HG03097 (cell line): Measurements from ENCODE around the gene MOGAT1.
"Not testable (repeated sequence)": the region's sequence is repeated elsewhere in the genome, so short reads cannot be mapped to it uniquely, and the experiment has no call there.

Experiments used
- ATAC-seq: cut with Tn5 transposase; IDR thresholded peaks from one replicate; pipeline ENCODE4 v1.9.1; 2021; ENCODE audit not compliant: unreplicated experiment, low FRiP score

Gene MOGAT1

DNA sequence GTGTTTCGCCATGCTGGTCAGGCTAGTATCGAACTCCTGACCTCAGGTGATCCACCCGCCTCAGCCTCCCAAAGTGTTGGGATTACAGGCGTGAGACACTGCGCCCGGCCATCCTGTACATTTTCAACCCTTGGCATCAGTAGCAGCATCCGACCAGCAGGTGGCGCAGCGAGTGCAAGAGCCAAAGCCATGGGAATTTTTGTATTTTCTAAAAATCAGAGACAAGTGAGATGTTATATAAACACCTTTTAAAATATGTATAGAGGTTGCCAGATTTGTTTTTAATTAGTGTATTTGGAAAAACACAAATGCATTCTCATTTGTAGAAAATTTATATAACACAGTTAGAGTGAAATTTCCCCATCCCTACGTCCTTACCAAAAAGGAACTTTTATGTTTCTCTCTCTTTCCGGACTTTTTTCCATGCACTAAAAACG, 36.8 kb downstream of the MOGAT1 start:
- no peak for ATAC-seq

DNA sequence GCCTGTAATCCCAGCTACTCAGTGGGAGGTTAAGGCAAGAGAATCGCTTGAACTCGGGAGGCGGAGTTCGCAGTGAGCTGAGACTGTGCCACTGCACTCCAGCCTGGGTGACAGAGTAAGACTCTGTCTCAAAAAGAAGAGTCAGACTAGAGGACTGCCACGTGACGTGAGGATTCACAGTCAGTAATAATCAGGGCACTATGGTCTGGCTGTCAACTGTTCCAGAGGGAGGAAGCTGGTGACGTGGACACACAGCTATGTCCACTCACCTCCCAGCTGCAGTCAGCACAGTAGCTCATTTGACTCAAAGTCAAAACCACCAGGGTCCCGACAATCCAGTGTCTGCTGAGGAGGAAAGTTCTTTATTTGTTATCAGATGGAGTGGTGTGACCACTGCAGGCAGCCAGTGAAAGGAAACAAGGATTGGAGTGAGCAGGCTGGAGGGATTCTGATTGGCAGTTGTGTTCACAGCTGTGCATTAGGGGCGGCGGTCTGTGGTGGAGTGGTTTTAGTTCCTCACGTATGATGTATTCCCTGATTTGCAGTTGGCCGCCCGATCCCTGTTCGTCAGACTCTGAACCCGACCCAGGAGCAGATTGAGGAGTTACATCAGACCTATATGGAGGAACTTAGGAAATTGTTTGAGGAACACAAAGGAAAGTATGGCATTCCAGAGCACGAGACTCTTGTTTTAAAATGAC, 37.9 kb downstream of the MOGAT1 start:
- ATAC-seq = peak; percentile 53

DNA sequence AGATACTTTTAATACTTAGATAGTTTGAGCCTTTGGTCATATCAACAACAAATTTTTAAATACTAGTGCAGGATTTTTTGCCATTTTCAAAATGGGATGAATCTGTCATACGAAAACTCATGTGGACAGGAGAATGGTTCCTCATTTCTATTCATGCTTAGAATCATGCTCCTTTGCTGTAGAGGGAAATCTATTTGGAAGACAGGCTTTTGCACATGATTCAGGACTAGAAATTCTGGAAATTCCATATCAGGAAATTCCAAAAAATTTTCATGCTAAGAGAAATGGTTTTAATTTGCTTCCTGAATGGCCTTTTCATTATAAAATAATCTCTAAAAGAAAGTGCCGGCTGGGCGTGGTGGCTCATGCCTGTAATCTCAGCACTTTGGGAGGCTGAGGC, 39.3 kb downstream of the MOGAT1 start:
- no peak for ATAC-seq

DNA sequence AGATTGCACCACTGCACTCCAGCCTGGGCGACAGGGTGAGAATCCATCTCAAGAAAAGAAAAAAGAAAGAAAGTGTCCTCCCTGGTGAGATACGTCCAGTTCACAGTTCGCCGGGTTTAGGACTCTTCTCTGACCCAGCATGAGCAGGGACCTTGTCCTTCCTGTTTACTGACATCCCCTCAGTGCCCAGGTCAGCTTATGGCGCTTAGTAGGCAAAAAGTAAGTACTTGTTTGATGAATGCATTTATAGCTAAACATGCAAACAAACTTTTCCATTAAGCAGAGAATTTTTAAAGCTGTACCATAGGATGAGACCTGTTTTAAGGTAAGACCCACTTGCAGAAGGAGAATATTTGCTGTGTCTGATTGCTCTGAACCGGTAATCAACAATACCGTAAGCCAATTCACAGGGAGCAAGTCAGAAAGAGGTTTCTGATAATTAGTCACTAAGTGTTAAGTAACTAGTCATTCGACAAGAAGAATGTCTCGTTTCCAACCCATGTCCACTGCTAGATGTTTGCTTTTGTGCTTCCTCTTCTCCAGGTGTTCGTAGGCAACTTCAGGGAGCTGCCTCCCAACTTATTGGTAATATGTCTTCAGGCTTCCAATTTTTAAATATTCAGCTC, 40.0 kb downstream of the MOGAT1 start:
- ATAC-seq = no peak

DNA sequence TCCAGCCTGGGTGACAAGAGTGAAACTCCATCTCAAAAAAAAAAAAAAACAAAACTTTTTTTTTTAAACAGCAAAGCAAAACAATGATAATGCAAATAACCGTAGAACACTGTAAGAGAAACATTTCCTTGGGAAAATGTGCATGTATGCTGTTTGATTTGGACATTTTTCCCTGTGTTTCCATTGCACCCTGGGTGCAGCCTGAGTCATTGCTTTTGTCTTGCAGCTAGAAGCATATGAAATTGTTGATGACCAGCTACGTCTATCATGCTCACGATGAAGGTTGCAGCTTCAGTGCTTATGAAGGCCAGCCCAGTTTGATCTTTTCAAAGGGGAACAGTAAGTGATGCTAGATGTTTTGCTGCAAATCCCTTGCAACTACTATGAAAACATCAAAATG, 41.5 kb downstream of the MOGAT1 start:
- ATAC-seq = no peak

DNA sequence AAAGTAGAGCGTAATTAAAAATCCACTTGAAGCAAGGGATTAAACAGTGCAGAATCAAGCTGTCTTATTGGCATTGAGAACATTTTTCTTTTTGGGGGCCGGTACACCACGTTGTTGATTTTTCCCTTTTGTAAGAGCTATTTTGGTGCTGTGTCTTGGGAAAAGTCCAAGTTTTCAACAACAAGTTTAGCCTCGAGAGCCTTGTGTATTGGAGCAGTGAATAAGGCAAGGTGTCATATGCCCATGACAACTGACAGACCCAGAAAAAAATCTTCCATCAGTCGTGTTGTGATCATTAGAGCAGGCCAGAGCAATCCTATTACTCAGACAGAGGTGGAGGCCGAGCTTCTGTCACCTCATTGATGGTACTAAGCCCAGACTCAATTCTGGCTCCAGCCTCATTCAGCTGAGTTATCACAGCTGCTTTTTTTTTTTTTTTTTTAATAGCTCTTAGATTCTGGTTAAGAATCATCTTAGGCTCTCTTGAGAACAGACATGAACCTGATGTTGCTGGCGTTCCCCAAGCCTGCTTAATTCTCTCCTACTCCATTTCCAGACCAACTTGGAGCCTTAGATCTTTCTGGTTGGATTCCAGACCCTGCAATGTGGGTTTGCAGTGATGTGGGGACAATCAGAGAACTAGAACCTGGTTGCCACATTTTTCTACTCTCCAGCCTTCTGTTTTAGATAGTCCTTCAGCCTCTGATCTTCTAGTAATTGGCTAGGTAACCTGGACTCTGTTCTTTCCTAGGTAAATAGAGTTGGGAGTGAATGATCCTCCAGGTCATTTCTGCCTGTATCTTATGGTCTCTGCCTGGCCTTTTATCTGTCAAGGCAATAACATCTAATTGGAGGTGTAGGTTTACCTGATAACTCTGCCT, 43.1 kb downstream of the MOGAT1 start:
- no peak for ATAC-seq

DNA sequence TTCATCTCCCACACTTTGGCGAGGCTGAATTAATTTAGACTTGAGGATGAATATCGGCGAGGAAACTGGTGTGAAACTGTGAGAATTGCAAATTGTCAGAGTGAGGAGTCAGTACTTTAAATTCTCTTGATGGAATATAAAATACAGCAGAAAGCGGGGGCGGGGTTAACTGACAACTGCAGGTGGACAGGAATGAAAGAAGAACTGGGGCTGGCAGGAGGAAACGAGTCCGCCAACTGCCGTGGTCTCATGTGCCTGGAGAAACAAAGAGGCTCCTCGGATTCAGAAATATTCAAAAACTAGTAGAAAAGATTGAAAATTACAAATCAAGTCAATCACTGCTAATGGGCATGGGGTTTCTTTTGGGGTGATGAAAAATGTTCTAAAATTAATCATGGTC, 44.3 kb downstream of the MOGAT1 start:
- no peak for ATAC-seq

DNA sequence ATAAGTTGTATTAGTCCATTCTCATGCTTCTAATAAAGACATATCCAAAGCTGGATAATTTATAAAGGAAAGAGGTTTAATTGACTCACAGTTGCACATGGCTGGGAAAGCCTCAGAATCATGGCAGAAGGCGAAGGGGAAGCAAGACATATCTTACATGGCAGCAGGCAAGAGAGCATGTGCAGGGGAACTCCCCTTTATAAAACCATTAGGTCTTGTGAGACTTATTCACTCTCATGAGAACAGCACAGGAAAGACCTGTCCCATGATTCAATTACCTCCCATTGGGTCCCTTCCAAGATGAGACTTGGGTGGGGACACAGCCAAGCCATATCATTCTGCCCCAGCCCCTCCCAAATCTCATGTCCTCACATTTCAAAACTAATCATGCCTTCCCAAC, 48.3 kb downstream of the MOGAT1 start:
- not testable (repeated sequence) for ATAC-seq

DNA sequence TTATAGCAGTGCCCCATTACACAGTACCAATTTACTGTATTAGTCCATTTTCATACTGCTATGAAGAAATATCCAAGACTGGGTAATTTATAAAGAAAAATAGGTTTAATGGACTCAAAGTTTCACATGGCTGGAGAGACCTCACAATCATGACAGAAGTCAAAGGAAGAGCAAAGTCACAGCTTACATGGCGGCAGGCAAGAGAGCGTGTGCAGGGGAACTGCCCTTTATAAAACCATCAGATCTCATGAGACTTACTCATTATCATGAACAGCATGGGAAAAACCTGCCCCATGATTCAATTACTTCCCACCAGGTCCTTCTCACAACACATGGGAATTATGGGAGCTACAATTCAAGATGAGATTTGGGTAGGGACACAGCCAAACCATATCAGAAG, 50.1 kb downstream of the MOGAT1 start:
- not testable (repeated sequence) for ATAC-seq

DNA sequence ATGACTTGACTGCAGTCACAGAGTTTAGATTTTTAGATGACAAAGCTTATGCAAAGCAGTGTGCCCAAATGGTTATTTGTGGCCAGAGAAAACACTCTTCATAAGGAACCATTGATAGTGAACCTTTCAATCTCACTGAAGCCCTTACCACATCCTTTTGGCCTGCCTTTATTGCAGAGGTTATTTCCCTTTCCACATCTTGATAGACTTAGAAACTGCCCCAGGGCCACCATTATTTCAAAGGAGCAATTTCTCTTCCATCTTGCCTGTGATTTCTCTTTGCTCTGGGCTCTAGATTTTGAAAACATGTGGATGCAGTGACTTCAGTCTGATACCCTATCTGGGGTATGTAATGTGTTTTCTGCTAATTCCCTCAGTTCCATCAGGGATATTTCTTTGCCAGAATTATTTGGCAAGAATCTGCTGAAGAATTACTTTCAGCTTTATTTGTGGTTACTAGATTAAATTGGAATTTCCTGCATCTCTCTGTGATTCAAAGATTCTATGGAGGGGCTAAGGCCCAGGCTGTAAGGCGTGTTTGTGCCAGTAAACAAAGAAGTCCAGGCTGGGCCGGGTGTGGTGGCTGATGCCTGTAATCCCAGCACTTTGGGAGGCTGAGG, 51.0 kb downstream of the MOGAT1 start:
- peak; percentile 98 for ATAC-seq

DNA sequence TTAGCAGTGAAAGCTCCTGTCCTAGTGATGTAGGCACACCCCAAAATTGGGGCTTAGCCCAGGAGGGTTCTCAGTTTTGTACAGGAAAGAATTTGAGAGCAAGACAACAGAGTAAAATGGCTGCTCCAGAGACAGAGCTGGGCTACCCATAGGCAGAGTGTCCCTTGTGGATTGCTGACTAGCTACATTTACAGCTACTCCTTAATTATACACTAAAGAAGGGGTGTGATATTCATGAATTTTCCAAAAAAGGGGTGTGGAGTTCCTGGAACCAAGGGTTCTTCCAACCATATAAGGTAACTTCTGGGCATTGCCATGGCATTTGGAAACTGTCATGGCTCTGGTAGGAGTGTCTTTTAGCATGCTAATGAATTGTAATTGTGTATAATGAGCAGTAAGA, 52.8 kb downstream of the MOGAT1 start:
- ATAC-seq = no peak

DNA sequence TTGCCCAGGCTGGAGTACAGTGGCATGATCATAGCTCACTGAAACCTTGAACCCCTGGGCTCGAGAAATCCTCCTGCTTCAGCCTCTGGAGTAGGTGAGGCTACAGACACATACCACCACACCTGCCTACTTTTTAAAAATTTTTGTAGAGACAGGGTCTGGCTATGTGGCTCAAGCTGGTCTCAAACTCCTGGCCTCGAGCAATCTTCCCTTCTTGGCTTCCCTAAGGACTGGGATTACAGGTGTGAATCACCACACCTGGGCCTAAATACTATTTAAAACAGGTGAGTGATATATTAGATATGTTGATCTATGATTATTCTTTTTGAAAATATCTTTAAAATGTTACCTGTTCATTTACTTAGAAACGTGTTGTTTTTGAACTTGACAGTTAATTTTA, 57.2 kb downstream of the MOGAT1 start:
- ATAC-seq = no peak

DNA sequence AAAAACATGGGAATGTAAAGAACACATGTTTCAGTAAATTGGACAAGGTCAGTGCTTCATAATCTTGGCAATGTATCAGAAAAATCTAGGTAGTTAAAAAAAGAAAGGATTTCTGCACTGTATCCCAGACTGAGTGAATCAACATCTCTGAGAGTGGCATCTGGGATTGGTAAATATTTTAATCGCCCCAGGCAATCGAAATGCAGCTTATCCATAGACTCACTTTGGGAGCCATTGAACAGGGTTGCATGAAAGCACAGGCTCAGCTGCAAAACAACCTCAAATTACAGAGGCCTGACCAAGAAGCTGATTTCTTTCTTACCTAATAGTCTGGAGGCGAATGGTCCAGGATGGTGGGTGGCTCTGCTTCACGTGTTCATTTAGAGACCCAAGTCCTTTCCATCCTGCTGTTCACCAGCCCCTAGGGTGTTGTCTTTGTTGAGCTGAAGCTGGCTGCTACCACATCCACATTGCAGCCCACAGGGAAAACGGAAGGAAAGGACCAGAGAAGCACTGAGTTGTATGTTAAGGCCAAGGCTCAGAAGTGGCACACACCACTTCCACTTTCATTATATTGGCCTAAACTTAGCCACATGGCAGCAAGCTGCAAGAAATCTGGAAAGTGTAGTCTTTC, 59.0 kb downstream of the MOGAT1 start:
- ATAC-seq = no peak

DNA sequence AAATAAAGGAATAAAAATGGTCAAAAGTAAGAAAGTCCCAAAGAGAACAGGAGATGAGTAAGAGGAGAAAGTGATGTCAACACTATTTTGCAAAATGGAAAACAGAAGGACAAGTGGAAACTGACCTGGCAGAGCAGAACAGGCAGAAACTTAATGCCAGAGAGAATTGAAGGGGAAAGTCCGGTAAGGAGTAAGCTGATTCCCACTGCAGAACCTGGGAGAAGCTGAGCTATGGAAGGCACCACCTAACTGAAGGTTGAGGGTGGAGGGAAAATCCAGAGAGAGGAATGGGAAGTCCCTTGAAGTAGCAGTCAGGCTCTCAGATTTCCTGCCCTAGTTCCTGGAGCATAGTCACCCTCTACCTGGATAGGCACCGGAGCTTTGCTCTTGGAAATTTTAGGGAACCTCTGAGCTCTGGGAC, 59.8 kb downstream of the MOGAT1 start:
- ATAC-seq = no peak

DNA sequence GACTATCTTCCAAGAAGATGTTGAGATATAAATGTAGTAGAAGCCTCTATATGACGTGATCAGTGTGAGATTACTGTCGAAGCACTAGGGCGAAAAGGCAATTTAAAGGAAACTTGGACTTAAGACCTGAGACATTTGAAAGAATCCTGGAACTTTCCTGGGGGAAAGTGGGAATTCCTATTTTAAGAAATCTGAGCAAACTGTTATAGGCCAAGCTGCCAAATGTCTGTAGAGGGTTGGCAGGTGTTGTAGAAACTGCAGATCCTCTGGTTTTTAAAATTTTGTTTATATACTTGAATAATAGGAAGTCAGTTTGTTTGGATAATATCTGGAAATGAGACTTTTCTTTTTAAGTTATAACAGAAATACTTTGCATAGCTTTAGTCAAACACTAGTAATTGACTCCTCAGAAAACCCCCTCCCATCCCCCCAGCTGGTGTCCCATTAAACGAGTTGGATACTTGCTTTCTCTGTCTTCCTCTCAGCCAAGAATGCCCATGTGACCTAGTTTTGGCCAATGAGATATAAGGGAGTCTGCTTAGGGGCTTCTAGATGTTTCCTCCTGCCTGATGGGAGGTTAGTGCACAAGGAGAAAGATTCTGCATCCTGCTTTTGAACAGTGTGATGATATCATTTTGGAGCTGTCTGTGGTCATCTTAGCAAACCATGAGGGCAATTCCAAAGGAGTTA, 61.2 kb downstream of the MOGAT1 start:
- no peak for ATAC-seq

DNA sequence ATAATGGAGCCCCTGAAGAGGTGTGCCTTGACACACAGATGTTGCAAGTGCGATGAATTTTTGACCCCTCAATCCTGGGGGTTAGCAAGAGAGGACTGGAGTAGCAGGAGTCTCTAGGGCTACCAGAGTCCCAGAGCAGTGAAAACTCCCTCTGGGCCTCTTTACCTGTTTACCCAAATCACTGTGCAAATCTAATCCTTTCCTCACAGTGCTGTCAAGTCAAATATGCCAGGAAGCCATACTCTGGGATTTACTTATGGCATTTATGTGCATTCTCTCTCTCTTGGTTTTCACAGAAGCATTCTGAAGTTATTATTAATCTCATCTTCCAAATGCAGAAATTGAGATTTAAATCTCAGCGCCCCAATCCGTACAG, 62.0 kb downstream of the MOGAT1 start:
- ATAC-seq = no peak

DNA sequence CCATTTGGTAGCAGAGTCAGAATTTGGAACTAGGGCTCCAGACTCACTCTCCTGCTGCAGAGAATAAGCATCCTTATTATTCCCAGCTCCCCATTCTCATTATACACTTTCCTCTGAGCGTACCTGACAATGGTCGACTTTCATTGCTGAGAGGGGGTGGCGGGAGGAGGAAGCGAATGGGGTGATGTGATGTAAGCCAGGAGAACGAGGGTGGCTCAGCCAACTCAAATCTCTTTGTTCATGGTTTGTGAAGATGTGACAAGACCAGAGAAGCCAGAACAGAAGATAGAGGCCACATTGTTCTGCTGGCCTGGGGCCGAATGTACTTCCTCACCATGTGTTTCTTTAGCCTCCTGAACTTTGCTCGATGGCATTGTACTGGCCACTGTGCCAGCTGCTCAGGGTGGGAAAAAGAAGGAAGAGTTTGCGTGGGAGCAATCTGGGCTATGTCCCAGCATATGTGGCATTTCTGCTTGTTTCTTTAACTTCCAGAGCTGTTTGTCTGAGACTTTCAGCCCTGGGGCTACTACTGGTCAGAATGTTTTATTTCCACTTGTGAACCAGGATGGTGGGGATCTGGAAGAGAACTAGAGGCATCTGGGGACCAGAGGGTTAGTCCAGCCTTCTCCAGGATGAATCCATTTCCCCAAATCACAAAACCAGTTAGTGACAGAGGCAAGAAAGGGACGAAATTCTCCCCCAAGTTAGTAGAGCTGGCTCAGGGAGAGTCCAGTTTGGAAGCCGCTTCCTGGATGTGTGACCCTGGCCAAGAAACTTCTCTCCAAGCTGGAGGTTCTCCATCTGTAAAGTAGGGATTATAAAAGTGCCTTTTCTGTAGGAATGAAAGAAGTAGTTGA, 62.6 kb downstream of the MOGAT1 start:
- ATAC-seq = no peak

DNA sequence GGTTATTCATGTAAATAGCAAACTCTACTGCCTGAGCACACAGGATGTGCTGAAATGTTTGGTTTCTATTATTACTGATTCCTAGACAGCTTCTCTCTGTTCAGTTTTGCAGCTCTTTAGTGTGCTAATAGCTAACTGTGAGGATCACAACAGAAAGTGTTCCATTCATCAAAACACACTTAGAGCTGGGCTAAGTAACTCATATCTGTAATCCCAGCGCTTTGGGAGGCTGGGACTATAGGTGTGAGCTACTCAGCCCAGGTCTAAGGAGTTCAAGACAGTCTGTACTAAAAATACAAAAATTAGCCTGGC, 63.2 kb downstream of the MOGAT1 start:
- ATAC-seq = peak; percentile 73

DNA sequence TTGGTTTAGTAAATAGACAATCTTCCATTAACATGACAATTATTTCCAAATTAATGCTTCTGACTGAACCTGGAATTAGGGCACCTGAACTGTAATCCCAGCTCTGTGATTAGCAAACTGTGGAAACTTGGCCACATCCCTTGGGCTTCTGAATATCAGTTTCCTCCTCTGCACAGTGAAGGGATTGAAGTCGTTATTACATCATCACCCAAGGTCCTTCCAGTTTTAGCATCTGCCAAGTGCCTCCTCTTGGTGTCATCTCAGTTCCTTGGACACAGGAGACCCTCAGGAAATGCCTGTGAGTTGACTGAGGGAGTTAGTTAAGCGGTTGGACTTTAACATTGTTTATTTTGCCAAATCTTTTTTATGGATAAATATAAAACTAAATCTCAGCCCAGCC, 64.8 kb downstream of the MOGAT1 start:
- no peak for ATAC-seq
